ENCODE data around the gene CSNK1G2. TPM values are rescaled to one million over a fixed set of nuclear protein-coding genes. Genes with fewer than 3 reads are reported as not detected.

The CSNK1G2 gene
- total RNA-seq = 31.4 TPM
- long read RNA-seq, transcript CSNK1G2-201 (12 exons, 2,918 nt) = major isoform, 34 of 57 reads
- long read RNA-seq, partial matches to known transcripts = 15 of 57 reads
- long read RNA-seq, other reads (novel, unspliced or antisense) = 8 of 57 reads

DNA sequence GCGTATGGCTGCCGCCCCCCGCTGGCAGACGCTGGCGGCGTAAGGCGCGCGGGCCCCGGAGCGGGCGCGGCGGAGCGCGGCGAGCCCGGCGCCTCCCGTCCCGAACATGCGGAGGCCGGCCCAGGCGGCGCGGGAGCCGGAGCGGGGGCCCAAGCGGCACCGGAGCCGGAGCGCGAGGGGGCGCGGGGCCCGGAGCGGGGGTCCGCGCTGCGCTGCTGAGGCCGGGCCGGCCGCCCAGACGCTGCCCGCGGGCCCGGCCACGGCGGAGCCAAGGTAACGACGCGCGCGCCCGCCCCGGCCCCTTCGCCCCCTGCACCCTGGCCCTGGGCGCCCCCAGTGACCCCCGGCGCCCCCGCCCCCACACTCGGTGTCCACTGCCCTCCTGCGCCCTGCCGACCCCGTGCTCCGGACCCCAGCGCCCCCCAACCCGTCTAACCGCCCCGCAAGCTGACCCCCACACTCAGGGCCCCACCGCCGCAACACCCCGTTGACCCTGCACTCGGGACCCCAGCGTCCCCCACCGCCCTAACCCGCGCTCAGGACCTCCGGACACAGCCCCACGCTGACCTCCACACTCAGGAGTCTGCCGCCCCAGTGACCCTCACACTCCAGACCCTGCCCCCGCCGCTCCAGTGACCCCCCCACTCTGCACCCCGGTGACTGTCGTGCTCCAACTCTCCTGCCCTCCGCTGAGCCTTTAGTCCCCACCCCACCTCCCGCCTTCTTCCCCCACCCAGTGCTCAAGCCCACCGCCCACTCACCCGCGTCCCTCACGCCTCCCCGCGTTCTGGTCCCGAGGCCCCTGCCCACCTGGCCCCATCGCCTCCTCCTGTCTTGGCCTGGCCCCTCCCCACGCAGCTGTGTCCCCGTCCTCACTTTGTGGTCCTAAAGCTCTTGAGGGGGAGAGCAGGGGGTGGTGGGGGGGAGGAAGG lies at the start of gene CSNK1G2:
Gene CSNK1G2, plus strand, starts transcription at position 27 of the 932 bp plus-strand sequence. CDS start 28,601 bp downstream, outside the sequence.
- intact Hi-C loops (cut with DNase I) = no loop called here

DNA sequence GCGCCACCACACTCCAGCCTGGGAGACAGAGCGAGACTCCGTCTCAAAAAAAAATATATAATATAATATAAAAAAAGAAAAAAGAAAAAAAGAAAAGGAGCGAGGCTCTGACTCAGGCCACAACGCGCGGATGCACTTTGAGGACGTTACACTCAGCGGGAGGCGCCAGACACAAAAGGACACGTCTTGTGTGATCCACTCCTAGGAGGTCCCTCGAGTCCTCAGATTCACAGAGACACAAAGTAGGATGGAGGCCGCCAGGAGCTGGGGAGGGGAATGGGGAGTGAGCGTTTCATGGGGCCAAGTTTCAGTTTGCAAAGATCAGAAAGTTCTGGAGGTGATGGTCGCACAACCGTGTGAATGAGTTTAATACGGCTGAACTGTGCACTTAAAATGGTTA lies 47.2 kb upstream of the CSNK1G2 start:
- intact Hi-C loops (cut with DNase I) = no loop called here
- no peak for DNase-seq (ENCODE audit: low spot score)

More for the DNA sequence above, at the start of gene CSNK1G2:
- DNase-seq (ENCODE audit: low spot score) = no peak

- no peak for DNase-seq (ENCODE audit: low spot score)
- intact Hi-C loops (cut with DNase I) = no loop called here
Observed at GRCh38 chr19:1896508-1896907, 44.5 kb upstream of the CSNK1G2 start.

GRCh38 chr19:1901940-1902404 lies 39.0 kb upstream of the CSNK1G2 start:
- DNase-seq (ENCODE audit: low spot score) = no peak
- intact Hi-C loops (cut with DNase I) = no loop called here

GRCh38 chr19:1902923-1903322 lies 38.0 kb upstream of the CSNK1G2 start:
- intact Hi-C loops (cut with DNase I) = no loop called here
- DNase-seq (ENCODE audit: low spot score) = no peak

DNA sequence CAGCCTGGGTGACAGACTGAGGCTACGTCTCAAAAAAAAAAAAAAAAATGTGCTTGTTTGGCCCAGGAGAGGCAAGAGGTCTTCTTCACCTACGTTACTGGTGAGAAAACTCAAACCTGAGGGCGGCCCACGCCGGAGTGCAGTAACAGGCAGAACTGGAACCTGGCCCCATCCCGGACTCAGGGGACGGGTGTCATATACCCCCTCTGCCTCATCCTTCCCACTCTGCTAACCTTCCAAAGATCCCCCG lies 36.2 kb upstream of the CSNK1G2 start:
- intact Hi-C loops (cut with DNase I) = loop anchor here (2.0 kb wide), 1 partner anchor 40 kb away; no protein-coding TSS in a partner anchor
- no peak for DNase-seq (ENCODE audit: low spot score)

- DNase-seq (ENCODE audit: low spot score) = peak; percentile 100
- intact Hi-C loops (cut with DNase I) = loop anchor here (2.0 kb wide), 1 partner anchor 40 kb away; no protein-coding TSS in a partner anchor
Observed at GRCh38 chr19:1905110-1905862, 35.7 kb upstream of the CSNK1G2 start, which contains the start of the genes ADAT3 and SCAMP4. ADAT3 (plus strand) TSS chr19:1905399; CDS start chr19:1912048, 6,649 bp downstream. SCAMP4 (plus strand) TSS chr19:1905399; CDS start chr19:1915020, 9,621 bp downstream.

DNA sequence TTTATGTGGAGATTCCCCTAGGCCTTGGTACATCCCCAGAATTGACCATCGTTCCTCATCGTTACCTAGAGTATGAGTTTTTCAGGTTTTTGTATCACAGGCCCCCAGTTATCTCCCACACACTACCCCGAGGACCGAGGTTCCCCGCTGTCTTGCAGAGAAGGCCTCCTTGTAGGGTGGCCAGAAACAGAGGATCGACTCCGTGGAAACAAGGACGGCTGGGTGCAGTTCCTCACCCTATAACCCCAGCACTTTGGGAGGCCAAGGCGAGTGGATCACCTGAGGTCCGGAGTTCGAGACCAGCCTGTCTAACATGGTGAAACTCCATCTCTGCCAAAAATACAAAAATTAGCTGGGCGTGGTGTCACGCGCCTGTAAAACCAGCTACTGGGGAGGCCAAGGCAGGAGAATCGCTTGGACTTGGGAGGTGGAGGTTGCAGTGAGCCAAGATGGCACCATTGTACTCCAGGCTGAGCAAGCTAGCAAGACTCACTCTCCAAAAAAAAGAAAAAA lies 35.1 kb upstream of the CSNK1G2 start:
- intact Hi-C loops (cut with DNase I) = loop anchor here (2.0 kb wide), 1 partner anchor 41 kb away; no protein-coding TSS in a partner anchor
- DNase-seq (ENCODE audit: low spot score) = no peak

DNA sequence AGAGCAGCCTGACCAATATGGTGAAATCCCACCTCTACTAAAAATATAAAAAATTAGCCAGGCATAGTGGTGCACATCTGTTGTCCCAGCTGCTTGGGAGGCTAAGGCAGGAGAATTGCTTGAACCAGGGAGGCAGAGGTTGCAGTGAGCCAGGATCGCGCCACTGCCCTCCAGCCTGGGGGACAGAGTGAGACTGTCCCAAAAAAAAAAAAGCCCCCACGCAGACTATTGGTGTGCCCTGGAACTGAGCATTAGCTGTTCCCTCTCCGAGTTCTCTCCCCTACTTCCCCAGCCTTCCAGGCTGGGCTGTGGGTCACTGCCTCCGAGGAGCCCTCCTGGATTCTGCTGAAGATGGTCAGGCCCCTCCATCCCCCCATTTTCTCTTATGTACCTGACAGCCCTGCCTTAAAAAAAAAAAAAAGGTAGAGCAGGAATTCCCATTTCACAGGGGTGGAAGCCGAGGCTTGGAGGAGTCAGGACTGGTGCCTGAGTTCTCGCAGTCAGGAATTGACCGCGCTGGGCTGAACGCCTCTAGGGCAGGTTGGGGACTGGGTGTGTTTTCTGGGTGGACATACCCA lies 33.9 kb upstream of the CSNK1G2 start:
- DNase-seq (ENCODE audit: low spot score) = no peak
- intact Hi-C loops (cut with DNase I) = no loop called here

DNA sequence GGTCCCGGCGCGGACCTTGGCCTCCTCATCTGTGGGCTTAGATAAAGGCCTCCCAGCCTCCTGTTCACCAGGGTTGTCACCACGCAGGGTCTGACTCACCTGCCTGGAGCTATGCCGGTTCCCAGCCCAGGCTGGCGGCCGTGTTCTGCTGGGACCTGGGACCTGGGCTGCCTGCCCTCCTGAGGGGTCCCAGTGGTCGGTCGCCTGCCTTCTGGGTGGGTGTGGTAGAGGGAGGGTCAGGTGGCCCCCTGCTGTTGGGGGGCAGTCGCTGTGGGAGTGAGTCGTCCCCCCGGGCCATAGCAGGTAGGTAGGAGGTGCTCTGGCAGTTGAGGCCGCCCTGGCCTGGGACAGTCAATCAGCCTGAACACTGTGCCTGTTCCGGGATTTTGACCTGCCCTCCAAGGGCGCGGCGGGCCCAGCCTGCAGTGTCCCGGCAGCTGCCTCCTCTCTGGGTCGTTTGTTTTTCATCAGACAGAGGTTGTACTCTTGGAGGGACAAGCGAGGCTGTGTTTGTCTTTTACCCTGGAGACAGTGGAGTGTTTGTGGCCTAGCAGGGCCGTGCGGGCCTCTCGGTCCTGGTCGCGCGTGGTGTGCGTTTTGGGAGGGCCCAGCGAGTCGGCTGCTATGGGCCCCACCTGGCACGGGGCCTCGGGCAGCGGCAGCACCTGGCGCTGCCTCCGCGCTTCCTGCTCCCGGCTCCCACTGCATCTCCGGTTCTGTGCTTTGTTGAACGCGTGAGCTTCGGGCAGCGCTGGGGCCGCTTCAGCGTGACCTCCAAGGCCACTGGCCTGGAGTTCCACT lies 33.2 kb upstream of the CSNK1G2 start:
- intact Hi-C loops (cut with DNase I) = no loop called here
- DNase-seq (ENCODE audit: low spot score) = no peak

GRCh38 chr19:1908364-1908678 lies 32.7 kb upstream of the CSNK1G2 start:
- intact Hi-C loops (cut with DNase I) = no loop called here

GRCh38 chr19:1909761-1910080 lies 31.3 kb upstream of the CSNK1G2 start:
- DNase-seq (ENCODE audit: low spot score) = no peak
- intact Hi-C loops (cut with DNase I) = no loop called here

More at GRCh38 chr19:1908364-1908678, 32.7 kb upstream of the CSNK1G2 start:
- no peak for DNase-seq (ENCODE audit: low spot score)

GRCh38 chr19:1910177-1910576 lies 30.8 kb upstream of the CSNK1G2 start:
- no peak for DNase-seq (ENCODE audit: low spot score)
- intact Hi-C loops (cut with DNase I) = no loop called here

- intact Hi-C loops (cut with DNase I) = no loop called here
- no peak for DNase-seq (ENCODE audit: low spot score)
Observed at GRCh38 chr19:1911098-1911497, 29.9 kb upstream of the CSNK1G2 start.

- no peak for DNase-seq (ENCODE audit: low spot score)
- intact Hi-C loops (cut with DNase I) = no loop called here
Observed at GRCh38 chr19:1911995-1912394, 29.0 kb upstream of the CSNK1G2 start.

- intact Hi-C loops (cut with DNase I) = no loop called here
- no peak for DNase-seq (ENCODE audit: low spot score)
Observed at GRCh38 chr19:1912760-1913505, 28.0 kb upstream of the CSNK1G2 start.

DNA sequence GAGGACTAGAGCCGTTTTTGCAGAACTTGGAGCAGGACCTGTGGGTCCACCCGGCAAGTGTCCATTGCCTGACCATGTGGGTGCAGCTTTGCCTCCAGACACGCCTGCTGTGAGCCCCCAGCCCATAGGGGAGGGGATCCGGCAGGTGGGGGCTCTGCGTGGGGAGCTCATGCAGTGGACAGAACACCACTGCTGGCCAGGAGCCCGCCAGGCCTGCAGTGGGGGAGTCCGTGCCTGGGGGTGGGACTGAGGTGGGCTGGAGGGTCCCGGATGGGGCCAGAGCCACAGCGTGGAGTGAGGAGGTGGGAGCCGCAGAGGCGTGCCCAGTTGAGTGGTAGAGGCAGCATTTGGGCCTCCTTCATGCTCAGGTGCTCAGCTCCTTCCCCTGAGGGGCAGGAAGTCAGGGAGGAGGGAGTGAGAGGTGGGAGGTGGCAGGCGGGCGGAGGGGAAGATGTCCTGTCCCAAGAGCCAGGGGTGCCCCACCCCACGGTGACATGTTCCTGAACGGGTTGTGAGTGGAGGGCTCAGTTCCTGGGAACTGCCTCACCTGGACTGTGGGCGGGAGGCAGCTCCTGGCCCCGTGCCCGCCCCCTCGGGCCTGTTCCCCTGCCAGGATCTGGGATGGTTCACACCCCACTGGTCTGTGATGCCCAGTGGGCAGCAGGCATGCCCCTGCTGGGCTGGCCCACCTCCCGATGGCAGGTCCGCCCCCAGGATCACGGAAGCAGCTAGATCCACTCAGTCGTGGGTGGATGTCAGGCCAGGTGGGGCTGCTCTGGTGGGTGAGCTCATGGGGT lies 27.0 kb upstream of the CSNK1G2 start:
- intact Hi-C loops (cut with DNase I) = no loop called here
- DNase-seq (ENCODE audit: low spot score) = no peak
